Mesendoderm (in vitro differentiated cells): ENCODE measurements around the gene CC2D2B.
A peak's percentile ranks its signal among the peaks of the same experiment; 100 is the strongest.

Experiments
- DNase-seq: peaks from one replicate; pipeline ENCODE4 v3.0.0; 2013
- H2AK5ac ChIP-seq: 2 replicates; pipeline ENCODE4 v1.6.1; 2013; ENCODE audit warnings: low read length, inconsistent platforms
- H2BK120ac ChIP-seq: 2 replicates; pipeline ENCODE4 v1.6.1; 2013; ENCODE audit warnings: low read depth, mild to moderate bottlenecking, low read length, moderate library complexity, mixed read lengths
- H2BK15ac ChIP-seq: replicated peaks from 2 replicates; pipeline ENCODE4 v1.6.1; 2013; ENCODE audit warnings: low read depth, mild to moderate bottlenecking, moderate library complexity
- H2BK5ac ChIP-seq: 2 replicates; pipeline ENCODE4 v1.6.1; 2013; ENCODE audit warnings: low read length, inconsistent platforms
- H3K18ac ChIP-seq: 2 replicates; pipeline ENCODE4 v1.6.1; 2013; ENCODE audit warnings: mild to moderate bottlenecking, low read length, mixed read lengths
- H3K23ac ChIP-seq: one replicate; pipeline ENCODE4 v1.6.1; 2013; ENCODE audit warnings: low read length
- H3K27ac ChIP-seq: 2 replicates; pipeline ENCODE4 v1.5.1; 2013; ENCODE audit warnings: low read depth, mild to moderate bottlenecking, inconsistent platforms, low read length, moderate library complexity
- H3K27me3 ChIP-seq: 2 replicates; pipeline ENCODE4 v1.6.1; 2013; ENCODE audit warnings: low read length, control low read depth, mild to moderate bottlenecking, inconsistent platforms; ENCODE audit not compliant: insufficient read depth, poor library complexity
- H3K36me3 ChIP-seq: 2 replicates; pipeline ENCODE4 v1.6.1; 2013; ENCODE audit warnings: low read length, inconsistent platforms; ENCODE audit not compliant: control insufficient read depth, insufficient read depth
- H3K4ac ChIP-seq: one replicate; pipeline ENCODE4 v1.6.1; 2013; ENCODE audit warnings: low read depth, mild to moderate bottlenecking, low read length, moderate library complexity
- H3K4me1 ChIP-seq: 2 replicates; pipeline ENCODE4 v1.6.1; 2013; ENCODE audit warnings: low read depth, low read length, inconsistent platforms; ENCODE audit not compliant: control insufficient read depth
- H3K4me2 ChIP-seq: 2 replicates; pipeline ENCODE4 v1.6.1; 2013; ENCODE audit warnings: low read length
- H3K4me3 ChIP-seq: 2 replicates; pipeline ENCODE4 v1.5.1; 2013; ENCODE audit warnings: mild to moderate bottlenecking, low read length
- H3K56ac ChIP-seq: one replicate; pipeline ENCODE4 v1.6.1; 2013; ENCODE audit warnings: low read length
- H3K79me1 ChIP-seq: 2 replicates; pipeline ENCODE4 v1.6.1; 2013; ENCODE audit warnings: low read length, inconsistent platforms
- H3K79me2 ChIP-seq: 2 replicates; pipeline ENCODE4 v1.6.1; 2013; ENCODE audit warnings: mild to moderate bottlenecking, low read length; ENCODE audit not compliant: control insufficient read depth, insufficient read depth
- H3K9ac ChIP-seq: 2 replicates; pipeline ENCODE4 v1.6.1; 2013; ENCODE audit warnings: low read length, inconsistent platforms
- H4K5ac ChIP-seq: one replicate; pipeline ENCODE4 v1.6.1; 2013; ENCODE audit warnings: low read length
- H4K8ac ChIP-seq: one replicate; pipeline ENCODE4 v1.6.1; 2013; ENCODE audit warnings: low read depth, mild to moderate bottlenecking, control low read depth, low read length, moderate library complexity
- WGBS: extraction: QIAGEN DNeasy Blood & Tissue Kit; methylation state at CpG from one replicate; pipeline ENCODE4 v1.1.7; 2013; ENCODE audit warnings: low lambda C conversion rate, missing lambda C conversion rate; ENCODE audit not compliant: insufficient coverage; ENCODE audit errors: extremely low coverage; 5-methylcytosine and 5-hydroxymethylcytosine counted together

Gene CC2D2B

DNA sequence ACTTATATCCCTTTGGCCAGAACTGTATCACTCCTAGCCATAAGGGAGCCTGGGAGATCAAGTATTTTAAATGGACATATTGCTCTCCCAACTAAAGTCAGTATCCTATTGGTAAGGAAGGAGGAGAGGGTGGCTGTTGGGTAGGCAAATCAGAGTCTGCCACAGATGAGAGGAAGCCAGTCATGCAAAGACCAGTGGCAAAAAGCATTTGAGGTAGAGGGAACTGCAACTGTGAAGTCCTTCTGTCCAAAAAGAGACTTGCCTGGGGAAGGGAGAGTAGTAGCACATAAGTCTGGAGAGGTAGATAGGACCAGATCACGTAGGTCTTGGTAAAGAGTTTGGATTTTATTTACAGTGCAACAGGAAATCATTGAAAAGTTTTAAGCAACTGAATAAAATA, 126.8 kb downstream of the CC2D2B start:
- Histone ChIP-seq H3K4me2 (no peak overlapping the region), H4K8ac (no peak overlapping the region)
- no CpG with 5 or more reads among the region's 1 CpG for WGBS

DNA sequence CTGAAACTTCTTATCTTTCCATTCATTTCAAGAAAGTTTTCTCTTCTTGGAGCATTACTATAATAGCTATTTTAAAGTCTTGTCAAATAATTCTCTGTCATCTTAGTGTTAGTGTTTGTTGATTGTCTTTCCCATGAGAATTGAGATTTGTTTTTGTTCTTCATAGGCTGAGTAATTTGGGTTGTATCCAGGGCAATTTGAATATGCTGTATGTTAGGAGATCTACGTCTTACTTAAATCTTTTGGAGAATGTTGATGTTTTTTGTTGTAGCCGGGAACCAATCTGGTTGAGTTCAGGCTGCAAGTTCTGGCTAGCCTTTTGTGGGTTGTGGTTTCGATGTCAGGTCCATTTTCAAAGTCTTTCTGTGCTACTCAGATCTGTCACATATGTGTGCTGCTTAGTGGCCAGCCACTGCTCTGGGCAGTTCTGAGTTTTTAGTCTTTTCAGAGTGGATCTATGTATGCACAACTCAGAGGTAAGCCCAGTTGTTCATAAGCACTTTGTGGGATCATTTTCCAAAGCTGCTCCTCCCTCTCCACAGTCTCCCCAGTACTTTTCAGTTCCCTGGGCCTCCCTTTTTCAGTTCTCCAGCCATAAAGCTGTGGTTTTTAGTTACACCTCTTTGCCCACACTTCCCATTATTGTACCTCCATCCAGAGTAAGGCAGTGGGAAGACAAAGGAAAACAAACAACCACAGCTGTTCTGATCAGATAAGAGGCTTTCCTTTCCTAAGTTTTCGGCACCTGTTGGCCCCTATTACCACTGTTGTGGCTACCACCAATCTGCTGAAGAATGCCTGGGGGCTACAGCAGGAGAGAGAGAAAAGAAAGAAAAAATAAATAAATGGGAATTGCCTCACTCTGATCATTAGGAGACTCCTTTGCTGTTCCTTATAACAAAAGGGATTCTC, 131.0 kb downstream of the CC2D2B start:
- Histone ChIP-seq H3K27me3 (no peaks in the 10 kb centered on the region), H3K36me3 (no peaks in the 10 kb centered on the region), H4K5ac (no peak overlapping the region), H3K18ac (no peak overlapping the region), H4K8ac (no peak overlapping the region), H3K23ac (no peak overlapping the region), H3K27ac (no peak overlapping the region), H2BK5ac (no peak overlapping the region), H3K4me3 (no peak overlapping the region), H2BK120ac (no peak overlapping the region), H3K9ac (no peak overlapping the region), H2BK15ac (no peak overlapping the region), H3K4ac (no peak overlapping the region), H3K4me1 (no peaks in the 10 kb centered on the region), H3K79me2 (no peaks in the 10 kb centered on the region), H3K79me1 (no peaks in the 10 kb centered on the region), H3K4me2 (no peak overlapping the region), H2AK5ac (no peak overlapping the region), H3K56ac (no peak overlapping the region)
- no peak for DNase-seq
- WGBS: no CpG with 5 or more reads among the region's 4 CpGs

More for the DNA sequence above, 126.8 kb downstream of the CC2D2B start:
- H3K4me1 ChIP-seq: no peaks in the 10 kb centered on the region
- H2BK120ac ChIP-seq: no peak overlapping the region
- no peak for DNase-seq
- no peak overlapping the region for H3K27ac ChIP-seq
- no peak overlapping the region for H3K4ac ChIP-seq
- no peak overlapping the region for H3K9ac ChIP-seq
- H2BK15ac ChIP-seq: no peak overlapping the region
- no peak overlapping the region for H2BK5ac ChIP-seq
- no peak overlapping the region for H3K23ac ChIP-seq
- H2AK5ac ChIP-seq: no peak overlapping the region
- no peak overlapping the region for H3K18ac ChIP-seq
- no peaks in the 10 kb centered on the region for H3K79me1 ChIP-seq
- no peaks in the 10 kb centered on the region for H3K36me3 ChIP-seq
- H3K27me3 ChIP-seq: no peaks in the 10 kb centered on the region
- no peak overlapping the region for H3K4me3 ChIP-seq
- H3K79me2 ChIP-seq: no peaks in the 10 kb centered on the region
- no peak overlapping the region for H4K5ac ChIP-seq
- no peak overlapping the region for H3K56ac ChIP-seq

DNA sequence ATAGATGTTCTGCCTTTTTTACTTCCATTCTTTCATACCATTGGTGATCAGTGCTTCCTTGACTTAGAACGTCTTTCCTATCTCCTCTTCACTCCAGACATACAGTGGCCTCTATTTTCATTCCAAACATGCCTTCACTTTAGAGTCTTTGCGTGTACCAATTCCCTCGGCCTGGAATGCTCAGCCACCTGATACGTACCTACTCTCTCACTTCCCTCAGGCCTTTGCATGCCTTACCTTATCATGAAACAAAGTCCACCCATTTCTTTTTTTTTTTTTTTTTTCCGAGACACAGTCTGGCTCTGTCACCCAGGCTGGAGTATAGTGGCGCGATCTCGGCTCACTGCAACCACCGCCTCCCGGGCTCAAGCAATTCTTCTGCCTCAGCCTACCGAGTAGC, 133.4 kb downstream of the CC2D2B start:
- Histone ChIP-seq H4K8ac (no peak overlapping the region), H3K4me2 (no peak overlapping the region), H3K23ac (no peak overlapping the region), H3K4me3 (no peak overlapping the region), H3K79me1 (peaks cover 2% of the 10 kb centered on the region), H3K56ac (peak overlapping the region; percentile 15), H3K79me2 (peaks cover 16% of the 10 kb centered on the region), H3K4ac (no peak overlapping the region), H3K4me1 (no peaks in the 10 kb centered on the region), H4K5ac (no peak overlapping the region), H2BK5ac (no peak overlapping the region), H3K18ac (no peak overlapping the region), H2BK120ac (no peak overlapping the region), H2BK15ac (no peak overlapping the region), H3K27me3 (no peaks in the 10 kb centered on the region), H3K36me3 (no peaks in the 10 kb centered on the region), H3K9ac (no peak overlapping the region), H2AK5ac (no peak overlapping the region), H3K27ac (no peak overlapping the region)
- no CpG with 5 or more reads among the region's 11 CpGs for WGBS
- DNase-seq: no peak

DNA sequence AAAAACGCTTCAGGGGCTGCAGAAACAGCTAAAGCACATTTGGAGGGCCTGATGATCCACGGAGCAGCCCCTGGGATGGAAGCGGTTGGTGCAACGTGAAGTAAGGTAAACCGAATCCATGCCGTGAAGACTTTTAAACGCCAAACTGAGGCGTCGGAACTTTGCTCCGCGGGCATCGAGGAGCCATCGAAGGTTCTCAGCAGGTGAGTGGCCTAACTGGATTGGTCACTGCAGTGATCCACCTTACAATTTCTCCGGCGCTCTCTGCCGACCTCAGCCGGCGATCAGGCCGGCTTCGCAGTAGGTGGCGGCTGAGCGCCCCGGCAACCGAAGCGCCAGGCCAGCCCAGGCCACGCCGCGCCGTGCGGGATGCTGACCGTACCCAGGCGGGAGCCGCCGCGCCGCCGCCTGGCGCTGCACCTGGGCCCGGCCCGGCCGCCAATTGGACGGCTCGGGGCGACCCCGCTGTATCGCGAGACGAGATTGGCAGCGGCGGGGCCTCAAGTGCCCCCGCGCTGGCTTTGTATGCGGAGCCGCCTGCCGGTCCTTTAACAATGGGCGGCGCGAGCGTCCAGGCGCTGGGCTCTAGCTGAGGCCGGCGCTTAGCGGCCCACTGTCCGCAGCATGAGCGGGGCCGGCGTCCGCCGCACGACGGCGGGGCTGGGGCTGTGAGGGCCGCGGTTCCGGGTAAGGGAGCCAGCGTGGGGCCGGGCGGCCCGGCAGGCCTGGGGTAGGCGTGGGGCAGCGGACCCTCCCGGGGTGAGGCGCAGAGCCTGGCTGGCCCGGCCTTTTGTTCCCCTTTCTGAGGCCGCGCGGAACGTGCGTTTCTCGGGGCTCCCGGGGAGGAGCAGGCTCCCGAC, 135.5 kb downstream of the CC2D2B start, which contains the start of gene CCNJ:
TSS of gene CCNJ (plus strand) at position 551 of the 860 bp plus-strand sequence. CDS start 811 bp downstream, outside the sequence.
- H2BK15ac ChIP-seq: no peak within 1 kb of the TSS
- DNase-seq: peak; percentile 95
- no peak within 1 kb of the TSS for H2AK5ac ChIP-seq
- H3K27ac ChIP-seq: peak within 1 kb of the TSS; percentile 81
- H3K23ac ChIP-seq: no peak within 1 kb of the TSS
- no peaks in the 10 kb centered on the region for H3K4me1 ChIP-seq
- H3K4ac ChIP-seq: peak within 1 kb of the TSS; percentile 95
- peak within 1 kb of the TSS; percentile 97 for H3K18ac ChIP-seq
- H4K8ac ChIP-seq: no peak within 1 kb of the TSS
- peak within 1 kb of the TSS; percentile 89 for H3K56ac ChIP-seq
- peaks cover 30% of the 10 kb centered on the region for H3K79me2 ChIP-seq
- peak within 1 kb of the TSS; percentile 92 for H3K9ac ChIP-seq
- WGBS: no CpG with 5 or more reads among the region's 92 CpGs
- peak within 1 kb of the TSS; percentile 60 for H2BK5ac ChIP-seq
- H3K79me1 ChIP-seq: peaks cover 9% of the 10 kb centered on the region
- peak within 1 kb of the TSS; percentile 59 for H3K4me3 ChIP-seq
- H3K27me3 ChIP-seq: no peaks in the 10 kb centered on the region
- H3K4me2 ChIP-seq: peak within 1 kb of the TSS; percentile 66
- H3K36me3 ChIP-seq: no peaks in the 10 kb centered on the region
- peak within 1 kb of the TSS; percentile 17 for H2BK120ac ChIP-seq
- peak within 1 kb of the TSS; percentile 5 for H4K5ac ChIP-seq

DNA sequence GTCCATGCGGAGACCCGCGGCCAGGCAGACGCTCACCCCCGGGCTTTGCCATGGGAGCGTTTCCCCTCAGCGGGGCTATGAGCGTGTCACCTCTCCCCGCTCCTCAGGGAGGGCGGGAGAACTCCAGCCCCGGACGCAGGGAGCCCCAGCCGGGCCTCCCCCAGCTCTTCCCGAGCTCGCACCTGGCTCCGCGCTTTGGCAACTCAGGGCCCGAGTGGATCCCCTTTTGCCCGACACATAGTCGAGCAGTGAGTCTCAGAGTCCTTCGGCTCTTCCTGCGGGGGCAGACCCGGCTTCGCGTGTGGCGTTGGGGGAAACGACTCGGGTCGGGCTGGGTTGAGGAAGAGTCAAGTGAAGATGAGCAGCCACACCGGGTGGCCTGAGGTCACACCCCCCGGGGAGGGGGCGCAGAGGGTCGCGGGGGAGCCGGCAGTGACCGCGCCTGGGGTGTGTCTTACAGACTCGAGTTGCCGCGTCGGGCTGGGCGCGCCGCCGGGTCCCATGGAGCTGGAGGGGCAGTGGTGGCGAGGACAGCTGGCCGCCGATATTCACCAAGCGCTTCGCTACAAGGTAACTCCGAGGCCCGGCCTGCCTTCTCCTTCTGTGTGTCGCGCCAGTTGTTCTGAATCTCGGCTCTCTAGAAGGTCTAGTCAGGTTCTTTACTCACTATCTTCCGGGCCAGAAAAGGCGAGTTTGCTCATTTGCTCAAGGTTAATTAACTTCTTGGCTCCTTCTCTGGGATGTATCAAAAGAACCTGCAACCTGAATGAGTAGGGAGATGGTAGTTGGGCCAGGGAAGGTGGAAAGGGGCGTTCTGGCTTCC, 136.3 kb downstream of the CC2D2B start:
- no peak overlapping the region for H4K5ac ChIP-seq
- H2BK5ac ChIP-seq: peak overlapping the region; percentile 46
- peak overlapping the region; percentile 17 for H2BK120ac ChIP-seq
- no peaks in the 10 kb centered on the region for H3K36me3 ChIP-seq
- H3K4me3 ChIP-seq: peak overlapping the region; percentile 59
- no peak overlapping the region for H3K23ac ChIP-seq
- peak overlapping the region; percentile 92 for H3K9ac ChIP-seq
- no peak overlapping the region for H2AK5ac ChIP-seq
- no peaks in the 10 kb centered on the region for H3K4me1 ChIP-seq
- no peak overlapping the region for H4K8ac ChIP-seq
- peak overlapping the region; percentile 86 for H3K56ac ChIP-seq
- peaks cover 9% of the 10 kb centered on the region for H3K79me1 ChIP-seq
- WGBS: no CpG with 5 or more reads among the region's 58 CpGs
- peak overlapping the region; percentile 95 for H3K4ac ChIP-seq
- peak overlapping the region; percentile 53 for H3K4me2 ChIP-seq
- no peaks in the 10 kb centered on the region for H3K27me3 ChIP-seq
- peaks cover 35% of the 10 kb centered on the region for H3K79me2 ChIP-seq
- peak overlapping the region; percentile 81 for H3K27ac ChIP-seq
- H3K18ac ChIP-seq: peak overlapping the region; percentile 97
- H2BK15ac ChIP-seq: no peak overlapping the region
- peak; percentile 67 for DNase-seq
